Measurements from ENCODE around the gene LTC4S.

The LTC4S gene

GRCh38 chr5:179794171-179794570 lies 385 bp downstream of the LTC4S start:
- H3K4me3 ChIP-seq (ENCODE audit: low read length) = no peak overlapping the region
- no peaks in the 10 kb centered on the region for H3K9me3 ChIP-seq (ENCODE audit: low read length)
- peaks cover 27% of the 10 kb centered on the region for H3K36me3 ChIP-seq (ENCODE audit: insufficient read depth, low read length)
- H2AFZ ChIP-seq (ENCODE audit: low read depth, low read length) = no peak overlapping the region
- no peaks in the 10 kb centered on the region for H3K27me3 ChIP-seq (ENCODE audit: insufficient read depth, low read length)
- H3K4me1 ChIP-seq (ENCODE audit: insufficient read depth, low read length) = no peaks in the 10 kb centered on the region

- Histone ChIP-seq H3K9me3 (ENCODE audit: low read length) (no peaks in the 10 kb centered on the region), H3K27me3 (ENCODE audit: insufficient read depth, low read length) (no peaks in the 10 kb centered on the region), H3K36me3 (ENCODE audit: insufficient read depth, low read length) (peaks cover 30% of the 10 kb centered on the region), H3K4me3 (ENCODE audit: low read length) (no peak overlapping the region), H2AFZ (ENCODE audit: low read depth, low read length) (no peak overlapping the region), H3K4me1 (ENCODE audit: insufficient read depth, low read length) (no peaks in the 10 kb centered on the region)
These were observed 789 bp downstream of the LTC4S start for GRCh38 chr5:179794575-179794974.

- H3K4me3 ChIP-seq (ENCODE audit: low read length) = no peak overlapping the region
- no peaks in the 10 kb centered on the region for H3K9me3 ChIP-seq (ENCODE audit: low read length)
- H3K4me1 ChIP-seq (ENCODE audit: insufficient read depth, low read length) = no peaks in the 10 kb centered on the region
- no peaks in the 10 kb centered on the region for H3K27me3 ChIP-seq (ENCODE audit: insufficient read depth, low read length)
- H2AFZ ChIP-seq (ENCODE audit: low read depth, low read length) = no peak overlapping the region
- H3K36me3 ChIP-seq (ENCODE audit: insufficient read depth, low read length) = peaks cover 37% of the 10 kb centered on the region
These were observed 1.5 kb downstream of the LTC4S start for GRCh38 chr5:179795049-179795862.

- no peak overlapping the region for H2AFZ ChIP-seq (ENCODE audit: low read depth, low read length)
- peaks cover 41% of the 10 kb centered on the region for H3K36me3 ChIP-seq (ENCODE audit: insufficient read depth, low read length)
These were observed 2.4 kb downstream of the LTC4S start for GRCh38 chr5:179795863-179796833.

GRCh38 chr5:179796877-179797608 lies 3.3 kb downstream of the LTC4S start:
- Histone ChIP-seq H3K4me3 (ENCODE audit: low read length) (no peak overlapping the region), H3K27me3 (ENCODE audit: insufficient read depth, low read length) (no peaks in the 10 kb centered on the region), H3K36me3 (ENCODE audit: insufficient read depth, low read length) (peaks cover 45% of the 10 kb centered on the region), H2AFZ (ENCODE audit: low read depth, low read length) (no peak overlapping the region), H3K9me3 (ENCODE audit: low read length) (no peaks in the 10 kb centered on the region), H3K4me1 (ENCODE audit: insufficient read depth, low read length) (no peaks in the 10 kb centered on the region)

More at GRCh38 chr5:179795863-179796833, 2.4 kb downstream of the LTC4S start:
- H3K4me3 ChIP-seq (ENCODE audit: low read length) = peak overlapping the region; percentile 21
- no peaks in the 10 kb centered on the region for H3K27me3 ChIP-seq (ENCODE audit: insufficient read depth, low read length)
- no peaks in the 10 kb centered on the region for H3K4me1 ChIP-seq (ENCODE audit: insufficient read depth, low read length)
- H3K9me3 ChIP-seq (ENCODE audit: low read length) = no peaks in the 10 kb centered on the region

- no peaks in the 10 kb centered on the region for H3K27me3 ChIP-seq (ENCODE audit: insufficient read depth, low read length)
- no peak overlapping the region for H2AFZ ChIP-seq (ENCODE audit: low read depth, low read length)
- peaks cover 42% of the 10 kb centered on the region for H3K36me3 ChIP-seq (ENCODE audit: insufficient read depth, low read length)
- H3K4me3 ChIP-seq (ENCODE audit: low read length) = no peak overlapping the region
- no peaks in the 10 kb centered on the region for H3K9me3 ChIP-seq (ENCODE audit: low read length)
- H3K4me1 ChIP-seq (ENCODE audit: insufficient read depth, low read length) = peaks cover 1% of the 10 kb centered on the region
These were observed 4.0 kb downstream of the LTC4S start for GRCh38 chr5:179797741-179798140.

- H3K36me3 ChIP-seq (ENCODE audit: insufficient read depth, low read length) = peaks cover 42% of the 10 kb centered on the region
- no peak overlapping the region for H3K4me3 ChIP-seq (ENCODE audit: low read length)
- no peaks in the 10 kb centered on the region for H3K9me3 ChIP-seq (ENCODE audit: low read length)
- no peaks in the 10 kb centered on the region for H3K27me3 ChIP-seq (ENCODE audit: insufficient read depth, low read length)
- peaks cover 6% of the 10 kb centered on the region for H3K4me1 ChIP-seq (ENCODE audit: insufficient read depth, low read length)
- no peak overlapping the region for H2AFZ ChIP-seq (ENCODE audit: low read depth, low read length)
These were observed 4.5 kb downstream of the LTC4S start for GRCh38 chr5:179798144-179798770.

- Histone ChIP-seq H3K36me3 (ENCODE audit: insufficient read depth, low read length) (peaks cover 42% of the 10 kb centered on the region), H2AFZ (ENCODE audit: low read depth, low read length) (no peak overlapping the region), H3K4me1 (ENCODE audit: insufficient read depth, low read length) (peaks cover 12% of the 10 kb centered on the region), H3K27me3 (ENCODE audit: insufficient read depth, low read length) (no peaks in the 10 kb centered on the region), H3K4me3 (ENCODE audit: low read length) (no peak overlapping the region), H3K9me3 (ENCODE audit: low read length) (no peaks in the 10 kb centered on the region)
These were observed 5.2 kb downstream of the LTC4S start for GRCh38 chr5:179798771-179799643.

GRCh38 chr5:179799644-179799973 lies 5.8 kb downstream of the LTC4S start:
- H3K36me3 ChIP-seq (ENCODE audit: insufficient read depth, low read length) = peaks cover 42% of the 10 kb centered on the region
- no peaks in the 10 kb centered on the region for H3K27me3 ChIP-seq (ENCODE audit: insufficient read depth, low read length)
- no peak overlapping the region for H2AFZ ChIP-seq (ENCODE audit: low read depth, low read length)
- H3K4me3 ChIP-seq (ENCODE audit: low read length) = no peak overlapping the region
- H3K4me1 ChIP-seq (ENCODE audit: insufficient read depth, low read length) = peaks cover 17% of the 10 kb centered on the region
- no peaks in the 10 kb centered on the region for H3K9me3 ChIP-seq (ENCODE audit: low read length)

GRCh38 chr5:179800071-179800695 lies 6.4 kb downstream of the LTC4S start:
- Histone ChIP-seq H3K9me3 (ENCODE audit: low read length) (no peaks in the 10 kb centered on the region), H3K4me1 (ENCODE audit: insufficient read depth, low read length) (peaks cover 23% of the 10 kb centered on the region), H3K36me3 (ENCODE audit: insufficient read depth, low read length) (peaks cover 42% of the 10 kb centered on the region), H3K4me3 (ENCODE audit: low read length) (no peak overlapping the region), H3K27me3 (ENCODE audit: insufficient read depth, low read length) (no peaks in the 10 kb centered on the region), H2AFZ (ENCODE audit: low read depth, low read length) (no peak overlapping the region)

- Histone ChIP-seq H3K4me1 (ENCODE audit: insufficient read depth, low read length) (peaks cover 27% of the 10 kb centered on the region), H3K36me3 (ENCODE audit: insufficient read depth, low read length) (peaks cover 42% of the 10 kb centered on the region), H3K9me3 (ENCODE audit: low read length) (no peaks in the 10 kb centered on the region), H3K4me3 (ENCODE audit: low read length) (no peak overlapping the region), H2AFZ (ENCODE audit: low read depth, low read length) (no peak overlapping the region), H3K27me3 (ENCODE audit: insufficient read depth, low read length) (no peaks in the 10 kb centered on the region)
These were observed 7.0 kb downstream of the LTC4S start for GRCh38 chr5:179800696-179801201.

Data from neuron (in vitro differentiated cells).